Stimulated activated CD4-positive, alpha-beta T cell treated with anti-CD3 and anti-CD28 coated beads, Interleukin-12 subunit alpha, Interleukin-12 subunit beta, amount 100 ng/mL, for 24 hours (primary cell): Measurements from ENCODE around the gene SALL1.

Experiments
- DNase-seq, 2 experiments: peaks; one replicate each; pipeline ENCODE4 v3.0.0-alpha.2; 2020; ENCODE audit warnings: low read depth in 2 of 2

Gene SALL1

DNA sequence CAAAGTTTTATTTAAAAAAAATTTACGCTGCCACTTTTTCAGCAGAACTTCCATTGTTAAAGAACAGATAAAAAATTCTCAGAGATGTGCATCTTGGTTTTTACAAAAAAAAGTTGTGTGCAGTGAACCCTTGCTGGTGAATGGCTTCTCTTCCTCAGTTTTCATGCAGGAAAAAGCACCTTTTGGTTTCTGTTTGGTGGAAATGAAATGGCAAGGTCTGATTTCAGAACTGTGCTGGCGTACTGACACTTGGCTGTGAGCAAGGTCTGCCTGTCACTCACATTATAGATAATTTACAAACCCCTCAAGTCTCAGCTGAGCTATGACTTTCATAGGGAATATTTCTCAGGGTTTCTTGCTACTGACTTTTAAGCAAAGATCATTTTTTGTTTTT lies 5.7 kb upstream of the SALL1 start:
- no peak for DNase-seq

GRCh38 chr16:51155820-51156806 lies 5.0 kb upstream of the SALL1 start:
- no peak for DNase-seq

DNA sequence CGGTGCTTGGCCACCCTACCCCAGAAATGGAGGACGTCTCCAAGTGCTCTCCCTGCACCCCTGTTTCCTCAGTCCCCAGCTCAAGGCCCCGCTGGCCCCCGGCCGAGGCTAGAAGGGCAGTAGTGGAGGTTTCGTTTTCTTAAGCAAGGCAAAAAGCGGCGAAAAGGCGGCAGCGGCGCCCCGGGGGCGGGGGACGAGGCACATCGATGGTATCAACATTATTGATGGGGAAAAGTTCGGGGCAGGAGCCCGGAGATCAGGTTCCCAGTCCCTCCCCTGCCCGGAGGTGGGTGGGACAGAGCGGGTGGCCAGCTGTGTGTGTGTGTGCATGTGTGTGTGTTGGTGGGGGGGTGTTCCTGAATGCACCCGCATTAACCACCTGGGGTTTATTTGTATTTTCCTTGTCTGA lies 4.1 kb upstream of the SALL1 start:
- DNase-seq, result no peak

DNA sequence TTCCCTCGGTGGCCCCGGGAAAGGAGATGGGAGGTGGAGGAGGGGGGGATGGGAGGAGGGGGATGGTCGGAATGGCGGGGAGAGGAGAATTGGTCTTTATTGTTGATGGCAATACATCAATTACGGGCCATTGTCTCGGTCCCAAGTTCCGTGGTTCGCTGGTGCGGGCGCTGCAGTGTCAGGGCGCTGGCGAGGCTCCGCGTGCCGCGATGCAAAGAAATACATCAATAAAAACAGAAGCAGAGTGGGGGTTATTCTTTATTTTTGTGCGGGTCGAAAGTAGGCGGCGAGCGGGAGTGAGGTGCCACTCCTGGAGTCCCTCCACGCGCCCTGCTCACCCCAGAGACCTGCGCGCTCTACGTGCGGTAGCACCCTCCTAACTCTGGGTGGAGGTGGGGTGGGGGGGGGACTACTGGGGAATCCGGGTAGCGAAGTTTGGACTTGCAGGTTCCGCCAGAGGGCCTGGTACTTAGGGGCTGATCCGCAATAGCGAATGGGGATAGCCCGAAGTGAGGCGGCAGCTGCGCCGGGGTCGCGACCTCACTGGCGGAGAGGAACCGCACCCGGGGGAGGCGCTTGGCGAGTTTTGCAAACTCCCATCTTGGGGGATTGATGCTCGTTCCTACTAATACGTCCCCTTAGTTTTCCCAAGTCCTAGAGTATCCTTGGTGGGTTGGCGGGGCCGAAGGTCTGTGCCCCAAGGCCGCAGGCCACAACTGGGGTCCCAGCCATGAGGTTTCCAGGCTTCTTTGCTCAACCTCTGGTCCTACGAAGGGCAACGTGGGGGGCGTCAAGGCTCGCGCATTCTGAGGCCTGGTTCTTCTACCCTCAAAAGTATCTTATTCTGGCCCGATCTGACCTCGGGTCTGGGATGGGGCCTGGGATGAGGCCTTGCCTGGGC lies 3.5 kb upstream of the SALL1 start:
- DNase-seq, result no peak

- DNase-seq, result no peak
Measured at GRCh38 chr16:51153577-51154031, 2.5 kb upstream of the SALL1 start.

DNA sequence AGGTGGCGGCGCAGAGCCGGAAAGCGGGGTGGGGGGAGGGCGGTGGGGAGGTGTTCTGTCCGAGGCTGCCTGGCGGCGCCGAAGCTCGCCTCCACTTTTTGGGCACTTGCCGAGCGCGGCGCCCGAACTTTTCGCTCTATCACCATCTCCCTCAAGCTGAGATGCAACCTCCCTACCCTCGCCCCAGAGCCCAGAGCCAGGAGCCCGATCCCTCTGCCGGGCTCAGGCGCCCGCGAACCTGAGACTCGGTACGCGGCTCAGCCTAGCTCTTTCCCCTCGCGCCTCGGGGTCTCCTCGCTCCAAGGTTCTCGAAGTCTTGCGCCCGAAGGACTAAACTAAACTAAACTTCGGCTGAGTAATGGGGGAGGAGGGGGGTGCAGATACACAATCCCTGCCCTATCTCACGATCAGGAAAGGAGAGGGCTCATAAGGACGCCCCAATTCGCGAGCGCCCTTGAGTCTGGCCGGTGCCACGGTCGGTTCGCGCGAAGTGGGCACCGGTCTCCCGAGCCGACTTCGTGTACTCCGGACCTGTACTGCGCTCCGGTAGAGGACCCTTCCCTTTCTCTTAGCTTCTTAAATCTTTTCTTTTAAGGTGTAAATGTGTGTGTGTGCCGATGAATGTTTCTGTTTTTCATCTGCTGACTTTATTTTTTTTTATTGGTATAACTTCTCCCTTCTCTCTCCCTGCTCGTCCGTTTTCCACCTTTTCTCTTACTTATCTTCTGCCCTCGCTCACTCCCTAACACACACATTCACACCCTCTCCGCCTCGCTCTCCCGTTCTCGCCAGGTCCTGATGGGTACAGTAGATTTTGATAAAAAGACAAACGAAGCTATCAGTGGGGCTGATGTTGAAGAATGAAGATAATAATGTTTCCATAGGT lies 1.9 kb upstream of the SALL1 start:
- no peak for DNase-seq

DNA sequence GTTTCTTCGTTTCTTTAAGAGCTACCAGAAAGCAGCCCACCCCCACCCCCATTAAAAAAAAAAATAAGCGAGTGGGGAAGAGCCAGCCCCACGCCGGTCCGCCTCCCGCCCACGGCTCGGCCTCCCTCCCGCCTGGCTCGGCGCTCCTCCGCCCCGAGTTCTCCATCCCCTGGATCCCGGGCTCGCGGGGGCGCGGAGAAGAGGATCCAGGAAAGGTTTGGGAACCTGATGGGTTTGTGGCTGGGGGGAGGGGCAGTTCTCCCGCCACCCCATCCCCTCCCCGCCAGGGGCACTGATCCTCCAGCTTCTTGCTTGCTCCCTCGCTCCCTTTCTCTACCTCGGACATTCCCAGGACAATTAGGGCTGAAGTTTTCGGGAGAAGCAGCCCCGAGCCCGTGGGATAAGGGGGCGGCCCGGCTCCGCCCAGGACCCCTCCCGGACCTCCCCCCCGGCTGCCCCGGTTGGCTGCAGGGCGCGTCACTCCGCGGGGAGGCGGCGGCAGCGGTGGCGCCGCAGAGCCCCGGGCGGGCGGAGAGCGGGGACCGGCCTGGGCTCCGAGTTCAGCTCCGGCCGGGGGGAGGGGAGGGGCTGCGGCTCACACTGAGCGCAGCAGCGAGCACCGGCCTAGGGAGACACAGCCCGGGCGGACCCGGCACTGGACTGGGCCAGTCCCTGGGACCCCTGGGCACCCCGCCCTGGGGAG lies 1.0 kb upstream of the SALL1 start:
- no peak for DNase-seq

DNA sequence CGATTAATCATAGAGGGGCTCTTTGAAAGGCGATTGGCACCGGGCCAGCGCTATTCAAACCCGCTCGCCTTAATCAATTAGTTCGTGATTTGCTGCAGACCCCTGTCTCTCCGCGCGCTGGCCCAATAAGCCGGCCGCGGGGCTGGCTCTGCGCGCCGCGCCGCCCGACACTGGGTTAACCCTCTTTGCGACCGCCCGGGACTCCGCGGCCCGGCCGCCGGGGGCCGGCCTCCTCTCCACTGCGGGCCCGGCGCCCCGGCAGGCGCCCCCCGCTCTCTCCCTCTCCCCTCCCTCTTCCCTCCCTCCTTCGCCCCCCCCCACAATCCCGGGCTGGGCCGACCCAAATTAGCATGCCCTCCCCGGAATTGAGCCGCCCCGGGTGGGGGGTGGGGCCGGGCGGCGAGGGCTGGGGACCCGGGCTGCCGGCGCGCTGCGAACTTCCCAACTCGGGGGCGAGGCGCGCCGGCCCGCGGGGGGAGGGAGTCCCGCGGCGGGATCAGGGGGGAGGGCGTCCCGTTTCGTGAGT lies 428 bp upstream of the SALL1 start:
- no peak for DNase-seq

DNA sequence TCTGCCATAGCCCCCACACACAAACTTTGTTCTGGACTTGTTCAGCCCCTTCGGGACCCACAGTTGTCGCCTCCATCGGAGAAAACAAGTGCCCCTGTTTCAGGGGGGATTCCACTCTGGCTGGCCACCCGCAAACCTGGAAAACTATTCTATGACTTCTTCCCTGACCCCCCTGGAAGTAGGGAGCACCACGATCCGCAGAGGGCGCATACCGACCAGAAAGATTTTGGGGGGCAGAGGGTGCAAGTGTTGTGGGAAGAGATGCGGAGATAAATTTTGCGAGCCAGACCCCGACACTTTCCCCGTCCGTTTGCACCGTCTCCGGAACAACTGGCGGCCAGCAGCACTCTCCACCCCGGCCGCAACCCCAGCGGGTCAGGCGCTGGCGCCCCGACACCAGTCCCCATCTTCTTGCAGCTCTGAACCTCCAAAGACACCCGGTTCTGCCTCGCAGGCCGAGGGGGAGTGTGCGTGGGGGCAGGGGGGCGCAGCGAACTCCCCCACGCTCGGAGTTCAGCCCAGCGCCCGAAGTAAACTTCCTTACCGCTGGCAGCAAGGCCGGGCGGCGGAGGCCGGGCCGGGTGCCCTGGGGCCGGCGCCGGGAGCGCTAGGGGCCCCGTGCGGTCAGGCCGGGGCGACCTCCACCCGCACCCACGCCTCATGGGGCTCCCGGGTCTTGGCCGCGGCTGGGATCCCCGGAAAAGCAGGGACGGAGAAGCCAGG lies 744 bp downstream of the SALL1 start:
- DNase-seq, result no peak

DNA sequence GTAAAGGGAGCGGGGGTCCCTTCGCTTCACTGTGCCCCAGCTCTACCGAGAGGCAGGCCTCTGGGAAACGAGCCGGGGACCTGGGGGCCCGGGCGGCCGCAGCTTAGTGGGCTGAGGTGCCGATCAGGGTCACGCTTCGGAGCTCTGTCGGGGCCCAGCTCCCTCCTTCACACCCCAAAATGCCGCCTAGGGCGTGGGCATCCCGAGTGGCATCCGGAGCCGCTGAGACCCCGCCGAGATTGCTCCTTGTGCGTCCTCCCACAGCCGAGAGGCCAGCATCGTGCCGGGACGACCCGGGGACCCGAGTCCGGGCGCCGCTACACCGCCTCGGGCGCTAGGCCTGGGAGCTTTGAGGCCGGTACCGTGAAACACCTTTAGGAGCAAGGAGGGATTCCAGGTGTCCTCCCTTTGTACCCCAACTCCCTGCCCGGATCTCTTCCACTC lies 1.3 kb downstream of the SALL1 start:
- no peak for DNase-seq

GRCh38 chr16:51149251-51149661 lies 1.8 kb downstream of the SALL1 start:
- DNase-seq, result no peak

- no peak for DNase-seq
Measured at GRCh38 chr16:51148678-51149228, 2.3 kb downstream of the SALL1 start.

- DNase-seq, result no peak
Measured at GRCh38 chr16:51147776-51148677, 3.0 kb downstream of the SALL1 start.

DNA sequence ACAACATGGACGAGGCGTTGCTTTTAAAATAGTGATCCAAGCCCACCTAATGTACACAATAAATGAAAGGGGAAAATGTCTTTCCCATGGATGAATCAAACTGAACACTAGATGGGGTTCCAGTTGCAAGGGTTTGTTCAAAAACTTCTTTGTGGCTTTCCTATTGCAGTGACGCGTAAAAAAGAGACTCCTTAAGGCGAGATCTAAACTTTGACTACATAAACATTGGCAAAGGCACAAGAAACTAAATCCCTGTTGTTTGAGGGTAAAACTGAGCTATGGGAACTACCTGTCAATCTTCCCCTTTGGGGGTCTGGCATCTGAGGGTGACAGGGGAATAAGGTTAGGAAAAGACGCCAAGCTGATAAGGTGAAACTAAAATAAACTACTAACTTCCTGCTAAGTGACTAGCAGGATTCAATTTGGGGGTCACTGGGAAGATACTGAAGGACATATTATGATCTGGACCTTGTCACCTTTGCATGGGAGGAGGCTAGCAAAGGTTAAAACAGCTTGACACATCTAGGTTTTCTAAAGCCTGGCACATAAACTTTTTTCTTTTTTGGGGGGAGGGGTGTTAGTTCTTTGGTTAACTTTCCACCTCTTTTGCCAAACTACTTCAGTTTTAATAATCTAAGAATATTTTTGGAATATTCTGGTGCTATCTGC lies 4.7 kb downstream of the SALL1 start:
- DNase-seq, result no peak

- DNase-seq, result no peak
Measured at GRCh38 chr16:51144203-51144602, 6.9 kb downstream of the SALL1 start.

- no peak for DNase-seq
Measured at GRCh38 chr16:51143196-51143977, 7.7 kb downstream of the SALL1 start.

GRCh38 chr16:51141541-51141940 lies 9.5 kb downstream of the SALL1 start:
- no peak for DNase-seq
